H1 (cell line): ENCODE measurements around the gene TAS1R3. TPM values are rescaled to one million over a fixed set of nuclear protein-coding genes. Genes with fewer than 3 reads are reported as not detected.

ENCODE experiments used
- CTCF ChIA-PET: fragments of 300-600 bp; sonication (Branson Sonifier 250); formaldehyde crosslinking; loops from one replicate; lab custom pipeline; 2021; ENCODE audit not compliant: partially characterized antibody; lab: Charles Lee
- POLR2A ChIA-PET: fragments of 300-600 bp; sonication (Branson Sonifier 250); formaldehyde crosslinking; loops from one replicate; lab custom pipeline; 2021; ENCODE audit warnings: inconsistent platforms; ENCODE audit not compliant: partially characterized antibody; lab: Charles Lee
- DNase-seq, 2 experiments: peaks; one replicate each; pipeline versions ENCODE4 v3.0.0 to v3.0.0-alpha.2; 2010 to 2022; ENCODE audit warnings: low spot score in 2 of 2, low read depth in 1 of 2, mixed read lengths in 1 of 2
- FAIRE-seq: peaks from 2 replicates; lab custom pipeline; 2011; peaks lifted over from hg19 to GRCh38; lab: Jason Lieb, UNC
- H2AFZ ChIP-seq: 2 replicates; pipeline ENCODE4 v1.8.1; 2012; ENCODE audit warnings: low read length, inconsistent platforms
- H2AK5ac ChIP-seq: 2 replicates; pipeline ENCODE4 v1.6.1; 2013; ENCODE audit warnings: low read depth, low read length
- H2BK120ac ChIP-seq: replicated peaks from 2 replicates; pipeline ENCODE3; 2013; ENCODE audit warnings: low read depth, low read length, inconsistent platforms
- H2BK12ac ChIP-seq: 2 replicates; pipeline ENCODE4 v1.6.1; 2013; ENCODE audit warnings: low read depth, low read length
- H2BK15ac ChIP-seq: 2 replicates; pipeline ENCODE4 v1.6.1; 2013; ENCODE audit warnings: low read length
- H2BK20ac ChIP-seq: 2 replicates; pipeline ENCODE4 v1.6.1; 2013; ENCODE audit warnings: low read length
- H2BK5ac ChIP-seq: 2 replicates; pipeline ENCODE4 v1.6.1; 2013; ENCODE audit warnings: low read depth, low read length
- H3K14ac ChIP-seq: 2 replicates; pipeline ENCODE4 v1.6.1; 2013; ENCODE audit warnings: inconsistent platforms; ENCODE audit not compliant: insufficient read length
- H3K18ac ChIP-seq: 2 replicates; pipeline ENCODE4 v1.6.1; 2013; ENCODE audit warnings: low read length; ENCODE audit errors: extremely low read depth
- H3K23ac ChIP-seq: 2 replicates; pipeline ENCODE4 v1.6.1; 2013; ENCODE audit warnings: inconsistent platforms; ENCODE audit not compliant: insufficient read length
- H3K23me2 ChIP-seq: 2 replicates; pipeline ENCODE4 v1.6.1; 2013; ENCODE audit warnings: low read depth, low read length
- H3K27ac ChIP-seq: 2 replicates; pipeline ENCODE4 v1.6.1; 2011; ENCODE audit warnings: low read depth, low read length, inconsistent platforms
- H3K27me3 ChIP-seq, 4 experiments: replicated peaks in 1 of 4; 1 replicate in 1 of 4; 2 replicates in 3 of 4; pipeline versions ENCODE4 v1.6.1 to v1.8.1; 2011 to 2013; ENCODE audit warnings: low read length in 3 of 4, mild to moderate bottlenecking in 3 of 4, inconsistent platforms in 2 of 4, mixed read lengths in 2 of 4, moderate library complexity in 1 of 4; ENCODE audit not compliant: control insufficient read depth in 3 of 4, insufficient read depth in 3 of 4; ENCODE audit errors: extremely low read depth in 1 of 4
- H3K36me3 ChIP-seq, 4 experiments: 2 replicates each; pipeline versions ENCODE4 v1.6.1 to v1.8.1; 2011 to 2013; ENCODE audit warnings: mild to moderate bottlenecking in 4 of 4, low read length in 3 of 4, moderate library complexity in 2 of 4, control low read depth in 1 of 4, inconsistent platforms in 1 of 4; ENCODE audit not compliant: insufficient read depth in 4 of 4, control insufficient read depth in 2 of 4
- H3K4ac ChIP-seq: replicated peaks from 2 replicates; pipeline ENCODE3; 2013; ENCODE audit warnings: low read length, low read depth, mixed read lengths, inconsistent platforms; ENCODE audit not compliant: insufficient read length
- H3K4me1 ChIP-seq, 4 experiments: replicated peaks in 1 of 4; 1 replicate in 1 of 4; 2 replicates in 3 of 4; pipeline versions ENCODE4 v1.6.1 to v1.8.1; 2011 to 2013; ENCODE audit warnings: low read length in 3 of 4, inconsistent platforms in 2 of 4, mixed read lengths in 1 of 4; ENCODE audit not compliant: insufficient read depth in 4 of 4, control insufficient read depth in 3 of 4
- H3K4me2 ChIP-seq, 2 experiments: 2 replicates each; pipeline versions ENCODE4 v1.6.1 to v1.8.1; 2011 to 2013; ENCODE audit warnings: low read depth in 2 of 2, low read length in 2 of 2, control low read depth in 1 of 2, inconsistent platforms in 1 of 2, mild to moderate bottlenecking in 1 of 2; ENCODE audit not compliant: insufficient read depth in 1 of 2
- H3K4me3 ChIP-seq, 4 experiments: fragments of 200-600, 300-600 bp in 1 of 4; sonication (generic), shearing (Covaris generic), sonication (Bioruptor Twin) in 1 of 4; 2 replicates each; pipeline versions ENCODE4 v1.5.1 to v1.8.1; 2011 to 2016; ENCODE audit warnings: low read length in 4 of 4, low read depth in 3 of 4, control low read depth in 2 of 4, inconsistent platforms in 2 of 4, mild to moderate bottlenecking in 2 of 4, mixed read lengths in 1 of 4, moderate library complexity in 1 of 4; ENCODE audit not compliant: insufficient read depth in 2 of 4; ENCODE audit errors: extremely low read depth in 1 of 4
- H3K56ac ChIP-seq: replicated peaks from 2 replicates; pipeline ENCODE3; 2013; ENCODE audit warnings: low read depth, mild to moderate bottlenecking, mixed read lengths, low read length, inconsistent platforms; ENCODE audit not compliant: insufficient read length
- H3K79me1 ChIP-seq: 2 replicates; pipeline ENCODE4 v1.6.1; 2013; ENCODE audit warnings: low read depth, low read length, control low read depth
- H3K79me2 ChIP-seq, 2 experiments: 2 replicates each; pipeline versions ENCODE4 v1.6.1 to v1.8.1; 2012 to 2013; ENCODE audit warnings: low read length in 2 of 2, mild to moderate bottlenecking in 2 of 2, inconsistent platforms in 1 of 2; ENCODE audit not compliant: insufficient read depth in 2 of 2, control insufficient read depth in 1 of 2
- H3K9ac ChIP-seq, 4 experiments: replicated peaks in 1 of 4; 1 replicate in 1 of 4; 2 replicates in 3 of 4; pipeline versions ENCODE4 v1.6.1 to v1.8.1; 2011 to 2013; ENCODE audit warnings: low read depth in 3 of 4, low read length in 3 of 4, control low read depth in 2 of 4, mild to moderate bottlenecking in 2 of 4, moderate library complexity in 2 of 4, inconsistent platforms in 1 of 4; ENCODE audit errors: extremely low read depth in 1 of 4
- H3K9me3 ChIP-seq, 2 experiments: 2 replicates each; pipeline versions ENCODE4 v1.6.1 to v1.8.1; 2012 to 2013; ENCODE audit warnings: mild to moderate bottlenecking in 2 of 2, moderate library complexity in 2 of 2, control low read depth in 1 of 2, inconsistent platforms in 1 of 2, low read depth in 1 of 2, low read length in 1 of 2, mixed read lengths in 1 of 2; ENCODE audit not compliant: insufficient read depth in 2 of 2
- H4K20me1 ChIP-seq, 2 experiments: replicated peaks in 1 of 2; 2 replicates each; pipeline versions ENCODE3 to v1.8.1; 2011 to 2013; ENCODE audit warnings: inconsistent platforms in 2 of 2, low read length in 2 of 2, mild to moderate bottlenecking in 1 of 2; ENCODE audit not compliant: insufficient read depth in 2 of 2, control insufficient read depth in 1 of 2
- H4K5ac ChIP-seq: 2 replicates; pipeline ENCODE4 v1.6.1; 2013; ENCODE audit warnings: low read length, low read depth, mixed read lengths, inconsistent platforms; ENCODE audit not compliant: insufficient read length
- H4K8ac ChIP-seq: 2 replicates; pipeline ENCODE4 v1.8.0; 2013; ENCODE audit warnings: mild to moderate bottlenecking, moderate library complexity, low read length, inconsistent platforms; ENCODE audit not compliant: insufficient read depth; ENCODE audit errors: extremely low read depth
- H4K91ac ChIP-seq: replicated peaks from 2 replicates; pipeline ENCODE3; 2013; ENCODE audit warnings: low read length, mixed read lengths, inconsistent platforms; ENCODE audit not compliant: insufficient read length
- GTF2F1 ChIP-seq: IDR thresholded peaks from 2 replicates; pipeline ENCODE4 v1.6.1; 2012; ENCODE audit warnings: low read depth, low read length, improper control_type of control experiment, borderline replicate concordance
- WGBS, 2 experiments: shearing (Covaris generic) in 1 of 2; methylation state at CpG; one replicate each; pipeline versions ENCODE4 v1.1.6 to v1.1.7; 2013 to 2015; ENCODE audit warnings: low lambda C conversion rate in 2 of 2, mixed read lengths in 2 of 2, inconsistent platforms in 1 of 2, low coverage in 1 of 2, missing lambda C conversion rate in 1 of 2; ENCODE audit not compliant: insufficient replicate concordance in 2 of 2, insufficient coverage in 1 of 2, insufficient read length in 1 of 2; ENCODE audit errors: extremely low coverage in 1 of 2, missing lambda C conversion rate in 1 of 2; 5-methylcytosine and 5-hydroxymethylcytosine counted together
- polyA plus RNA-seq, 7 experiments: library from polyadenylated mRNA; depleted of rRNA in 3 of 7; stranded (reverse) in 5 of 7; unstranded in 2 of 7; fragments of >200 nt in 5 of 7; fragments of 200-250 nt in 2 of 7; gene quantifications; 1 replicate in 5 of 7; 2 replicates in 1 of 7; 4 replicates in 1 of 7; pipeline versions ENCODE4 v1.2.1 to v1.2.3, GENCODE V29; 2011 to 2013; ENCODE audit warnings: missing spikeins in 2 of 7, mixed read lengths in 2 of 7
- total RNA-seq: library from RNA; stranded (reverse); fragmentation: NEBNext Ultra II Directional; extraction: Animal tissue kit (Norgen Biotek cat#: 25700); gene quantifications from 2 replicates; pipeline ENCODE4 v1.2.1, GENCODE V29; 2021

The TAS1R3 gene
- total and polyA plus RNA-seq, 2 of the 8 experiments (the other 6 are each of a cell fraction or from before 2014, with no cell fraction given): 0.03 to 0.19 TPM

GRCh38 chr1:1319646-1319941 lies 11.5 kb upstream of the TAS1R3 start:
- H4K20me1 ChIP-seq: peaks cover 25 to 40% of the 10 kb centered on the region in 2 experiments
- H2BK15ac ChIP-seq: no peak overlapping the region
- no peaks in the 10 kb centered on the region for H3K9me3 ChIP-seq
- H2BK5ac ChIP-seq: no peak overlapping the region
- no peak overlapping the region for H2BK120ac ChIP-seq
- peaks cover 0 to 16% (median 4%) of the 10 kb centered on the region in 4 experiments; a peak in 6 of 7 replicates for H3K4me1 ChIP-seq
- H3K27ac ChIP-seq: no peak overlapping the region
- H3K79me2 ChIP-seq: peaks cover 12 to 50% of the 10 kb centered on the region in 2 experiments; a peak in 3 of 4 replicates
- H3K23me2 ChIP-seq: no peaks in the 10 kb centered on the region
- H3K4ac ChIP-seq: no peak overlapping the region
- H4K8ac ChIP-seq: no peak overlapping the region
- CTCF ChIA-PET: interaction anchor here (1.7 kb wide), 1 partner anchor 20 kb away, joined by 6 read pairs; no protein-coding TSS in a partner anchor
- 90% methylated on average over 12 of the region's 13 CpGs; no CpG with 5 or more reads in 1 of the 2 experiments for WGBS, 2 experiments
- no peak overlapping the region for H3K14ac ChIP-seq
- H3K27me3 ChIP-seq: no peaks in the 10 kb centered on the region
- H4K5ac ChIP-seq: no peak overlapping the region
- no peak overlapping the region for H2BK20ac ChIP-seq
- no peak overlapping the region for H3K4me3 ChIP-seq
- H3K56ac ChIP-seq: no peak overlapping the region
- H3K4me2 ChIP-seq: no peak overlapping the region
- POLR2A ChIA-PET: interaction anchor here (1.0 to 3.0 kb wide), 5 partner anchors 9 to 32 kb away, joined by 4 to 20 read pairs (median 6); no protein-coding TSS in a partner anchor
- H3K23ac ChIP-seq: no peak overlapping the region
- no peak for TF ChIP-seq GTF2F1
- H3K79me1 ChIP-seq: peaks cover 35% of the 10 kb centered on the region
- no peak for DNase-seq
- no peak overlapping the region for H2AFZ ChIP-seq
- H2BK12ac ChIP-seq: no peak overlapping the region
- no peak overlapping the region for H3K18ac ChIP-seq
- peaks cover 3 to 20% (median 9%) of the 10 kb centered on the region in 4 experiments; a peak in 6 of 8 replicates for H3K36me3 ChIP-seq
- no peak overlapping the region; a peak in 1 of 7 replicates for H3K9ac ChIP-seq
- no peak for FAIRE-seq
- H2AK5ac ChIP-seq: no peak overlapping the region
- no peak overlapping the region for H4K91ac ChIP-seq
